Sigmoid colon (tissue), 4 donors: ENCODE results near the gene STXBP4.

Source experiments
- EP300 ChIP-seq, 4 donors: sonication (generic); formaldehyde crosslinking; IDR thresholded peaks; one replicate each; pipeline ENCODE4 v1.6.1; 2017; ENCODE audit warnings: antibody characterized with exemption in 4 of 4
- POLR2A ChIP-seq, 2 donors: fragments of 450-650 bp; IDR thresholded peaks; one replicate each; pipeline ENCODE4 v1.6.1; 2016; ENCODE audit warnings: antibody characterized with exemption in 2 of 2, mild to moderate bottlenecking in 2 of 2, moderate library complexity in 2 of 2

- TF ChIP-seq POLR2A (IDR thresholded peaks at IDR 0.05) (no peak), EP300 (IDR thresholded peaks at IDR 0.05) (no peak)
Observed at GRCh38 chr17:55174133-55174532, 205.6 kb downstream of the STXBP4 start.
